Stimulated activated CD4-positive, alpha-beta T cell treated with anti-CD3 and anti-CD28 coated beads, Interleukin-15, amount 100 ng/mL, for 1 hour (primary cell): ENCODE results near the gene KIFC3.
A peak's percentile ranks its signal among the peaks of the same experiment; 100 is the strongest.
"Not testable (repeated sequence)": the region's sequence is repeated elsewhere in the genome, so short reads cannot be mapped to it uniquely, and the experiment has no call there.

Source experiments
- DNase-seq, 2 donors: peaks; one replicate each; pipeline ENCODE4 v3.0.0-alpha.2; 2020; ENCODE audit warnings: low read depth in 1 of 2, low spot score in 1 of 2

Gene KIFC3

DNA sequence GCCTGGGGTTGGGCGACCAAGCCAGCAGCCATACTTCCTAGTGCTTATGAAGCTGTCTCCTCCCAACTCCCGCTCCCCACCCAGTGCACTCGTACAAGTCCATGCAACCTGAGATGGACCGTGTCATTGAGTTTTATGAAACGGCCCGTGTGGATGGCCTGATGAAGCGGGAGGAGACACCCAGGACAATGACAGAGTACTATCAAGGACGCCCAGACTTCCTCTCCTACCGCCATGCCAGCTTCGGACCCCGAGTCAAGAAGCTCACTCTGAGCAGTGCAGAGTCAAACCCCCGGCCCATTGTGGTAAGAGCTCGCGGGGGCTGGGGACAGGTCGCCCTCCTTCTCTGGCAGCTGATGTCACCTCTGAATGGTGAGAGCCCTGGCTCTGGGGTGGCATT, 77.8 kb downstream of the KIFC3 start:
- no peak for DNase-seq

DNA sequence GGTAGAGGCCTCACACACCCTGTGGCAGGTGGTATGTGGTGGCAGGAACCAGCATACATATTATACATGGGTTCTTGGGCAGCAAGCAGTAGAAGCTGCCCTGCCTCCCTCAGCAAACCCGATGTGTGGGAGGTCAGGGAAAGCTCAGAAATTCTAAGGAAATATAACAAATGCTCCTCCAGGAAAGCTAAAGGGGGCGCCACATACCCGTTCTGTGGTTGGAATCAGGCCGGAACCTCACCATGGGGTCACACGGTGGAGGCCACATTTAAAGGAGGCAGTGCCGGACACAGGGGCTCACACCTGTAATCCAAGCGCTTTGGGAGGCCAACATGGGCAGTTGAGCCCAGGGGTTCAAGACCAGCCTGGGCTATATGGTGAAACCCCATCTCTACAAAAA, 79.1 kb downstream of the KIFC3 start:
- DNase-seq, result no peak

DNA sequence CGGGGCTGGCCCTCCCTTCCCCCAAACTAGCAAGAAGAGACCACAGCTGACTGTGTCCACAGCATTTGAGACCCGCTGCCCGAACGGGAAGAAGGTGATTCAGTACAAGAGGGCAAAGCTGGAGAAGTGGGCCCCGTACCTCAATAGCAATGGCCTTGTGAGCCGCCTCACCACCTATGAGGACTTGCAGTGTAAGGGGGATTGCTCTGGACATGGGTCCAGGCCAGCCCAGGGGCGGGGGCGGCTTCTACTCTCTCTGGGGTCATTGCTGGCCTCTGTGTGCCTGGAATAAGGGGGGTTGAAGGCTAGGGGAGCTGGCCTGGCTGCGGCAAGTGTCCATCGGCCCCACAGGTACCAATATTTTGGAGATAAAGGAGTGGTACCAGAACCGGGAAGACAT, 79.6 kb downstream of the KIFC3 start:
- no peak for DNase-seq

DNA sequence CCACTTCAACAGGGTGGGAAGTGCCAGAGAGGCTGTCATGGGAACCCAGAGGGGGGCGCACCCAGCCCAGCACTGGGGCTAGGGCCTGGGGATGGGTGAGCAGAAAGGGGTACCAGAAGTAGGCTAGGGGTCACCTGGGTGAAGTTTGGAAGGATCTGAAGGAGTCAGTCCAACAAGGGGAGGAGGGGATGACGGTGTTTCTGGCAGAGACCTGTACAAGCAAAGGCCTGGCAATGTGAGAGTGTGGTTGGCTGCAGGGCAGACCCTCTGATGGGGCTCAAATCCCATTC, 80.1 kb downstream of the KIFC3 start:
- no peak for DNase-seq

DNA sequence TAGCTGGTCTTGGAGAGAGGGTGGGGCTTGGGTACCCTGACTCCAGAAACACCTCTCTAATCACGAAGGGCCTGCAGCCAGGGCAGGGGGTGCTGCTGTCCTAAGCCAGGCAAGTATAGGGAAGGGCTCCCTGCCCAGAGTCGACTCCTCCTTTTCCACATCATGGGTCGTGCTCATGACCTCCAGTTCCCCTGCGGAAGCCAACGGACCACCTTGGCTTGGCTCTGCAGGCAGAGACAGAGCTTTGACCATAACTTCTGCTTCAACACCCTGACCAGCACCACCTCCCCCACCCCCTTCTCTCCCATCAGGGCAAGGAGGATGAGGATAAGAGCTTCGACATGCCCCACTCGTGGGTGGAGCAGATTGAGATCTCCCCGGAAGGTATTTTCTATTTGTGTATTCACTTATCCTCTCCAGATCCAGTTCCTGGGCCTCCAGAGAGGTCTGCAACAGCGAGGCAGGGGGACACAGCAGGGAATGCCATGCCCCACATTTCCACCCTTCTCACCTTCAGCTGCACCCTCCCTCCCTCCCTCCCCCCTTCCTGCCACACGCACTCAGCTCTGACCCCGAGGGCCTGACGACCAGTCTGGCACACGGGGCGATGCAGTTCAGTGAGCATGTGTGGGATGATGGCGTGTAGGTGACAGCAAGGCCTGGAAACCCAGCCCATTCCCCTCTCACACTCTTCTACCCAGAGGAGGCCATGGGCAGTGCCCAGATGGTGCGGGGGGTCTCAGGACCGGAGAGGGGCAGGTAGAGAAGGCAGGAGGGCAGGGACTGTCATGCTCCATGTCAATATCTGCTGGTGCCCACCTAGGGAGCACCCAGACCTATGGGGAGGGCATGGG, 80.7 kb downstream of the KIFC3 start:
- DNase-seq, result no peak

DNA sequence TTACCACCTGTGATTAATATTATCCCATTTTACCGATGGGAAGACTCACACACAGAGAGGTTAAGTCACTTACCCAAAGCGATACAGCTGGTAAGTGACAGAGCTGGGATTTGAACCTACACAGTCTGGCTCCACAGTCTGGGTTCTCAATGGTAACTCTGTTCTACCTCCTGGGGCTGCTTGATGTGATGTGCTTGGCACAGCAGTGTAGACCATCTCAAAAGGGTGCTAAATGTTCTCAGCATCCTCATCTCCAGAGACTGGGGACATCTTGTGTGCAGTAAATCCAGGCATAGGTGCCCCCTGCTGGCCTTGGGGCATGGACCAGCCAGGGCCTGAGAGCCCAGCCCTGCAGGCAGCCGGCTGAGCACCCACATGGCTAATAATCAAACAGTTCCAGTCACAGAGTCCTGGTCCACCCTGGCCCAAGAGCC, 82.1 kb downstream of the KIFC3 start:
- peak in 1 of 2 donors; percentile 16 for DNase-seq

DNA sequence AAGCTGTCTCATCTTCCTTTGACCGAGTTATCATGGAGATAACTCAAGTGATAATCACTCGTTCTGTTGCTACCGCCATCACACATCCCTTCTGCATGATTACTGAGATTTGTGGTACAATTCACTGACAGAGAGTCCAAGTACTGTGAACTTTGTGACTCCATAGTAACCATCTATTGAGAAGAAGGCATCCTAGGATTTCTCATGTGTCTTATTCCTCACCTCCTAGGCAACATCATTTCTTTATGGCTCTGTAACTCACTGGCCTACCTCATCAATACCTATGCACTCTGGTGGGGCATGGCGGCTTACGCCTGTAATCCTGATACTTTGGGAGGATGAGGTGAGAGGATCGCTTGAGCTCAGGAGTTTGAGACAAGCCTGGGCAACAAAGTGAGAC, 88.2 kb downstream of the KIFC3 start:
- DNase-seq, result no peak

DNA sequence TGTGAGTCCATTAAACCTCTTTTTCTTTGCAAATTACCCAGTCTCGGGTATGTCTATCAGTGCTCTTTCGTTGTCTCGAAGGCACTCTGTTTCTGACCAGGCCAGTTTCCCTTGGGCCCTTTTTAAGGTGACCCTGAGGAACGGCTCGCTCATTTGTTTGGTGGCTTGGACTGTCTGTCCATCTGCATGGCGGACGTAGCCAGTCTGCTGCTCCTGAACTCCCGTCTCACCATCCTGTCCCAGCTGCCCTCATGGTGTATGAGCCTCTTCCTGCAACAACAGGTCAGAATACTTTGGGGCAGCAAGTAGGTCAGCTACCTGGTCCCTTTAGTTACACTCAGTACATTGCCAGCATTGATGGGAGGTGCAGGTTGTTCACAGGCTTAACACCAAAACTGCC, 88.7 kb downstream of the KIFC3 start:
- no peak for DNase-seq

DNA sequence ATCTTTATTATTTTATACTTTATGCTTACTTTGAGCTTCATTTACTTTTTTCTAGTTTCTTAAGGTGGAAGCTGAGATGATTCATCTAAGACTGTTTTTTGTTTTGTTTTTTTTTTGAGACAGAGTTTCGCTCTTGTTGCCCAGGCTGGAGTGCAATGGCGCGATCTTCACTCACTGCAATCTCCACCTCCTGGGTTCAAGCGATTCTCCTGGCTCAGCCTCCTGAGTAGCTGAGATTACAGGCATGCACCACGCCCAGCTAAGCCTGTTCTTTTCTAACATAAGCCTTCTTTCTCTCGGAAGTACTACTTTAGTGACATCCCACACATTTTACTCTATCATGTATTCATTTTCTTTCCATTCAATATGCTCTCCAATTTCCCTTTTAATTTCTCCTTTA, 89.7 kb downstream of the KIFC3 start:
- DNase-seq, result not testable (repeated sequence)

DNA sequence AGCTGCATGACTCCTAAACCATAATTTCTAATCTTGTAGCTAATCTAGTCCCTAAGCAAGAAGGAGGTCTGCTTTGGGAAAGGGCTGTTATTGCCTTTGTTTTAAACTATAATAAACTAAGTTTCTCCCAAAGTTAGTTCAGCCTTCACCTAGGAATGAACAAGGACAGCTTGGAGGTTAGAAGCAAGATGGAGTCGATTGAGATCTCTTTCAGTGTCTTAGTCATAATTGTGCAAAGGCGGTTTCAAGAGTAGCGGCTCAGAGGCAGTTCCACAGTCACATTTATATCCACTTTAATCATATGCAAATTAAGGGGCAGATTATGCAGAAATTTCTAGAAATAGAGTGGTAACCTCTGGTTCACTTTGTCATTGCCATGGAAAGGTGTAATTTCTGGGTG, 90.3 kb downstream of the KIFC3 start:
- no peak for DNase-seq

DNA sequence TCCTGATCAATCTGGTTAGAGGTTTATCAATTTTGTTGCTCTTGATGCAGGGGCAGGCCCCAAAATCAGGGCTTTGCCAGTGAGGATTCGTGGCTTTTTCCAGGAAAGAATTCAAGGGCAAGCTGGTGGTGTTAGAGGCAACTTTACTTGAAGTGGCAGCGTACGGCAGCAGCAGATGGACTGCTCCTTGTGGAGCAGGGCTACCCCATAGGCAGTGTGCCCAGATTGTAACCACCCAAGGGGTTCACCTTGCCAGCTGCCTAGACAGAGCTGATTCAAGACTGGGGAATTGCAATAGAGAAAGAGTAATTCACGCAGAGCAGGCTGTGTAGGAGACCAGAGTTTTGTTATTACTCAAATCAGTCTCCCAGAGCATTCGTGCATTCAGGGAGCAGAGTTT, 90.9 kb downstream of the KIFC3 start:
- no peak for DNase-seq

DNA sequence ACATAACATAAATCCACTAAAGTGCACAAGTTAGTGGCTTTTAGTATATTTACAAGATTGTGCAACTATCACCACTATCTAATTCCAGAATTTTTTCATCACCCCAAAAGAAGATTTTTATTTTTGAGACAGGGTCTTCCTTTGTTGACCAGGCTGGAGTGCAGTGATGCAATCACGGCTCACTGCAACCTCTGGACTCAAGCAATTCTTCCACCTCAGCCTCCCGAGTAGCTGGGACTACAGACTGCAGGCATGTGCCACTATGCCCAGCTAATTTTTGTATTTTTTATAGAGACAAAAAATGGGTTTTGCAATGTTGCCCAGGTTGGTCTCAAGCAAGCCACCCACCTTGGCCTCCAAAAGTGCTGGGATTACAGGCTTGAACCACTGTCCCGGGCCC, 92.6 kb downstream of the KIFC3 start:
- DNase-seq, result no peak
